Measurements from ENCODE around the gene SULT1A1.
"Not testable (repeated sequence)": the region's sequence is repeated elsewhere in the genome, so short reads cannot be mapped to it uniquely, and the experiment has no call there.

Gene SULT1A1

GRCh38 chr16:28616224-28616577 lies 6.4 kb upstream of the SULT1A1 start:
- not testable (repeated sequence) for H3K4me1 ChIP-seq (ENCODE audit: control insufficient read depth, insufficient read depth, low read length); H3K36me3 ChIP-seq (ENCODE audit: control insufficient read depth, insufficient read depth, low read length); H3K4me3 ChIP-seq (ENCODE audit: low read length); H3K9ac ChIP-seq (ENCODE audit: low read length); H3K27ac ChIP-seq (ENCODE audit: low read depth, low read length); H3K27me3 ChIP-seq (ENCODE audit: control insufficient read depth, insufficient read depth, low read length)

GRCh38 chr16:28615486-28616223 lies 5.8 kb upstream of the SULT1A1 start:
- H3K27ac ChIP-seq (ENCODE audit: low read depth, low read length); H3K27me3 ChIP-seq (ENCODE audit: control insufficient read depth, insufficient read depth, low read length); H3K4me1 ChIP-seq (ENCODE audit: control insufficient read depth, insufficient read depth, low read length); H3K36me3 ChIP-seq (ENCODE audit: control insufficient read depth, insufficient read depth, low read length); H3K9ac ChIP-seq (ENCODE audit: low read length); H3K4me3 ChIP-seq (ENCODE audit: low read length): not testable (repeated sequence)

GRCh38 chr16:28614561-28614960 lies 4.7 kb upstream of the SULT1A1 start:
- not testable (repeated sequence) for H3K4me1 ChIP-seq (ENCODE audit: control insufficient read depth, insufficient read depth, low read length); H3K9ac ChIP-seq (ENCODE audit: low read length); H3K4me3 ChIP-seq (ENCODE audit: low read length); H3K36me3 ChIP-seq (ENCODE audit: control insufficient read depth, insufficient read depth, low read length); H3K27ac ChIP-seq (ENCODE audit: low read depth, low read length); H3K27me3 ChIP-seq (ENCODE audit: control insufficient read depth, insufficient read depth, low read length)

DNA sequence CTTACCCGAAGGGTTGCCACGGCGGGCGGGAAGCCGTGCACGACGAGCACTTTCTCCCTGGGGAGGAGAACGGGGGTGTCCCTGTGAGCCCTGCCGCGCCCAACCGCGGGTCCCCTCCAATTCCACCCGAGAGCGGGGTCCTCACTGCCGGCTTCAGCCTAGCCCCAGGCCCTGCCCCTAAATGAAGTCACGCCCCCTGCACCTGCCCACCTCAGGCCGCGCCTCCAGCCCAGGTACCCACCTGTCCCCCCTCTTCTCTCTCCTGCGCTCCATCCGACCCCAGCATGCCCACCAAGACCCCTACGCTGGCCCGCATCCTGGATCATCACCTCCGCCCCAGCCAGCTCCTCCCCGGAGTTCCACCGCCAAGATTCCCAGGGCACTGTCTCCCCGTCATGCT lies 4.1 kb upstream of the SULT1A1 start:
- not testable (repeated sequence) for H3K4me3 ChIP-seq (ENCODE audit: low read length); H3K9ac ChIP-seq (ENCODE audit: low read length); H3K27me3 ChIP-seq (ENCODE audit: control insufficient read depth, insufficient read depth, low read length); H3K4me1 ChIP-seq (ENCODE audit: control insufficient read depth, insufficient read depth, low read length); H3K27ac ChIP-seq (ENCODE audit: low read depth, low read length); H3K36me3 ChIP-seq (ENCODE audit: control insufficient read depth, insufficient read depth, low read length)

DNA sequence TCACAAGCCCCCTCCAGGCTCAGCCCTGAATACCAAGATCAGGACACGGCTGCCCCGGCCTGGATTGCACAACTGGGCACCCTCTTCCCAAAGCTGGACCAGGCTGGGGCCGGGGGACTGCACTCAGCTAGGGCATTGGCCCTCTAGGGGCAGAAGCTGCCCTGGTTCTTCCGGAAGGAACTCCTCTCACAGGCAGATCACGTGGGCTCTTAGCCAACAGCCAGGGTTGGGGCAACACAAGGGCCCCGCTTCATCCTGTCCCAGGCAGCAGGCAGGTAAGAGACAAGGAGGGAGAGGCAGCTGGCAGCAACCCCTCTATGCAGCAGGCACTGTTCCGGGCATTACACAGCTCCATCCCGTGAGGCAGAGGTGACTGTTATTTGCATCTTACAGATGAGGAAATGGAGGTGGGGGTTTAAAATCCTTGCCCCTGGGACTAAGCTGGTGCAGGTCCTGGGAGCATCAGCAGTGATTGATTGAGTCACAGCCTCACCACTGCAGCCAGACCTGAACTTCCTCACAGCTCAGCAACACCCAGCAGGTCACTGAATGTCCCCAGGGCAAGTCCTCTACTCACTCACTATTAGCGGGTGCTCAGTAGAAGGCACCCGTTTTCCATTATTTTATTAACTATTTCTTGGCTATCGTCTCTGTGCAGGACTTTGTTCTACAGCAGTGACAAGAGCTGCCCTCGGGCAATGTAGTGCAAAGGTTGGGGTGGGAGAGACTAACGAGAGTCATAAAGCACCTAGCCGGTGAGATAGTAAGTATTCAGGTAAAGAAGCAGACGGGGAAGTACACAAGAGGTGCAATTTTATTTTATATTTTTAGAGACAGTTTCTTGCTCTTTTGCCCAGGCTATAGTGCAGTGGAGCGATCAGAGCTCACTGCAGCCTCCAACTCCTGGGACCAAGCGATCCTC lies 2.8 kb upstream of the SULT1A1 start:
- H3K4me1 ChIP-seq (ENCODE audit: control insufficient read depth, insufficient read depth, low read length); H3K9ac ChIP-seq (ENCODE audit: low read length); H3K36me3 ChIP-seq (ENCODE audit: control insufficient read depth, insufficient read depth, low read length); H3K4me3 ChIP-seq (ENCODE audit: low read length); H3K27me3 ChIP-seq (ENCODE audit: control insufficient read depth, insufficient read depth, low read length); H3K27ac ChIP-seq (ENCODE audit: low read depth, low read length): not testable (repeated sequence)

GRCh38 chr16:28610595-28611191 lies 849 bp upstream of the SULT1A1 start:
- Histone ChIP-seq H3K27me3 (ENCODE audit: control insufficient read depth, insufficient read depth, low read length) (no peaks in the 10 kb centered on the region), H3K27ac (ENCODE audit: low read depth, low read length) (no peak overlapping the region), H3K4me3 (ENCODE audit: low read length) (no peak overlapping the region), H3K9ac (ENCODE audit: low read length) (no peak overlapping the region), H3K36me3 (ENCODE audit: control insufficient read depth, insufficient read depth, low read length) (no peaks in the 10 kb centered on the region), H3K4me1 (ENCODE audit: control insufficient read depth, insufficient read depth, low read length) (no peaks in the 10 kb centered on the region)

DNA sequence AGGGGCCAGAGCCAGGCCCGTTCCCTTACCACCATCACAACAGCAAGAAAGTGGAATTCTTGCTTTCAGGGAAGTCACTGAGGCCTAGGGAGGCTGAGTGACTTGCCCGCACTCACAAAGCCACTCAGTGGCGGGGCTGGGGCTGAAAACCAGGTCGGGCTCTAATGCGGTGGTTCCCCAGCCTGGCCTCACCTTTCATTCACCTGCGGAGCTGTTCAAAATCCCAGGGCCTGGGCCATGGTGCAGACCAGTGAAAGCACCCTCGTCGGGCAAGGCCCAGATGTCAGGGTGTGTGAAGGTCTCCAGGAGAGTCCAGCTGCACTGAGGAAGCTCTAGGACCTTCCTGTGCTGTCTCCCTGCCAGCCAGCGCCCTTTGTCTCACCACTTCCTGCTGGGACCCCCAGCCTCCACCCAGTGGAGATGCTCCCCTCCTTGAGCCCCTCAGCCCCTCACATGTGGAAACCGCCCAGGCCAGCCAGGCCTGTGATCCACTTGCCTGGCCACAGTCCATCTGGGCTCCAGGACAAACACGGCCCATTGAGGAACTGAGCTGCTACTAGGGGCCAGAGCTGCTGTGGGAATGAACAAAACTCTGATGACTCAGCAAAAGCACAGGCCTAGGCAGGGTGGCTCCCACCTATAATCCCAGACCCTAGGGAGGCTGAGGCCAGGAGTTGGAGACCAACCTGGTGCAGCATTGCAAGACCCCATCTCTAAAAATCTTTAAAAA lies 812 bp downstream of the SULT1A1 start:
- not testable (repeated sequence) for H3K4me1 ChIP-seq (ENCODE audit: control insufficient read depth, insufficient read depth, low read length); H3K9ac ChIP-seq (ENCODE audit: low read length); H3K27me3 ChIP-seq (ENCODE audit: control insufficient read depth, insufficient read depth, low read length); H3K27ac ChIP-seq (ENCODE audit: low read depth, low read length); H3K36me3 ChIP-seq (ENCODE audit: control insufficient read depth, insufficient read depth, low read length)
- H3K4me3 ChIP-seq (ENCODE audit: low read length): peak overlapping the region; percentile 52

- not testable (repeated sequence) for H3K4me1 ChIP-seq (ENCODE audit: control insufficient read depth, insufficient read depth, low read length); H3K27ac ChIP-seq (ENCODE audit: low read depth, low read length); H3K36me3 ChIP-seq (ENCODE audit: control insufficient read depth, insufficient read depth, low read length); H3K27me3 ChIP-seq (ENCODE audit: control insufficient read depth, insufficient read depth, low read length); H3K9ac ChIP-seq (ENCODE audit: low read length); H3K4me3 ChIP-seq (ENCODE audit: low read length)
Measured at GRCh38 chr16:28608496-28608808, 1.4 kb downstream of the SULT1A1 start.

GRCh38 chr16:28607681-28608495 lies 2.0 kb downstream of the SULT1A1 start:
- H3K9ac ChIP-seq (ENCODE audit: low read length); H3K36me3 ChIP-seq (ENCODE audit: control insufficient read depth, insufficient read depth, low read length); H3K27me3 ChIP-seq (ENCODE audit: control insufficient read depth, insufficient read depth, low read length); H3K4me3 ChIP-seq (ENCODE audit: low read length); H3K27ac ChIP-seq (ENCODE audit: low read depth, low read length); H3K4me1 ChIP-seq (ENCODE audit: control insufficient read depth, insufficient read depth, low read length): not testable (repeated sequence)

- no peak overlapping the region for H3K27ac ChIP-seq (ENCODE audit: low read depth, low read length)
- no peaks in the 10 kb centered on the region for H3K4me1 ChIP-seq (ENCODE audit: control insufficient read depth, insufficient read depth, low read length)
- H3K27me3 ChIP-seq (ENCODE audit: control insufficient read depth, insufficient read depth, low read length): no peaks in the 10 kb centered on the region
- H3K36me3 ChIP-seq (ENCODE audit: control insufficient read depth, insufficient read depth, low read length): no peaks in the 10 kb centered on the region
- no peak overlapping the region for H3K4me3 ChIP-seq (ENCODE audit: low read length)
- no peak overlapping the region for H3K9ac ChIP-seq (ENCODE audit: low read length)
Measured at GRCh38 chr16:28607116-28607623, 2.7 kb downstream of the SULT1A1 start.

- Histone ChIP-seq H3K27ac (ENCODE audit: low read depth, low read length) (no peak overlapping the region), H3K27me3 (ENCODE audit: control insufficient read depth, insufficient read depth, low read length) (no peaks in the 10 kb centered on the region), H3K36me3 (ENCODE audit: control insufficient read depth, insufficient read depth, low read length) (no peaks in the 10 kb centered on the region), H3K4me1 (ENCODE audit: control insufficient read depth, insufficient read depth, low read length) (no peaks in the 10 kb centered on the region), H3K9ac (ENCODE audit: low read length) (no peak overlapping the region), H3K4me3 (ENCODE audit: low read length) (no peak overlapping the region)
Measured at GRCh38 chr16:28606291-28607115, 3.3 kb downstream of the SULT1A1 start.

Data from rectal smooth muscle tissue (tissue), 1 donor.